GM18517 (cell line): Measurements from ENCODE around the gene SPX.

Experiments
- ATAC-seq: cut with Tn5 transposase; IDR thresholded peaks from one replicate; pipeline ENCODE4 v1.9.1; 2021; ENCODE audit warnings: mild to moderate bottlenecking, moderate library complexity; ENCODE audit not compliant: unreplicated experiment

SPX gene

GRCh38 chr12:21538061-21538653, 12.1 kb downstream of the SPX start:
- no peak for ATAC-seq

- ATAC-seq: no peak
Observed at GRCh38 chr12:21539797-21540196, 13.7 kb downstream of the SPX start.

GRCh38 chr12:21541773-21542172, 15.7 kb downstream of the SPX start:
- no peak for ATAC-seq

GRCh38 chr12:21542403-21542802, 16.3 kb downstream of the SPX start:
- ATAC-seq: no peak

- no peak for ATAC-seq
Observed at GRCh38 chr12:21543151-21543550, 17.1 kb downstream of the SPX start.

- ATAC-seq: no peak
Observed at GRCh38 chr12:21545557-21545956, 19.5 kb downstream of the SPX start.

- ATAC-seq: no peak
Observed at GRCh38 chr12:21546716-21547115, 20.6 kb downstream of the SPX start.

- ATAC-seq: no peak
Observed at GRCh38 chr12:21547437-21547836, 21.3 kb downstream of the SPX start.

GRCh38 chr12:21551841-21552465, 25.9 kb downstream of the SPX start:
- ATAC-seq: no peak

- no peak for ATAC-seq
Observed at GRCh38 chr12:21552635-21553328, 26.7 kb downstream of the SPX start.

GRCh38 chr12:21553329-21553675, 27.2 kb downstream of the SPX start:
- ATAC-seq: no peak

- no peak for ATAC-seq
Observed at GRCh38 chr12:21558100-21558679, 32.1 kb downstream of the SPX start.

GRCh38 chr12:21559855-21560569, 33.9 kb downstream of the SPX start:
- no peak for ATAC-seq

- no peak for ATAC-seq
Observed at GRCh38 chr12:21561158-21561557, 35.1 kb downstream of the SPX start.

GRCh38 chr12:21562859-21563258, 36.8 kb downstream of the SPX start:
- no peak for ATAC-seq

- ATAC-seq: no peak
Observed at GRCh38 chr12:21566223-21566906, 40.3 kb downstream of the SPX start.

- ATAC-seq: no peak
Observed at GRCh38 chr12:21566907-21567394, 40.9 kb downstream of the SPX start.

- ATAC-seq: no peak
Observed at GRCh38 chr12:21568115-21568514, 42.0 kb downstream of the SPX start.

GRCh38 chr12:21571046-21571445, 45.0 kb downstream of the SPX start:
- no peak for ATAC-seq

- no peak for ATAC-seq
Observed at GRCh38 chr12:21573733-21574358, 47.8 kb downstream of the SPX start.
